Lung (tissue), 12 donors: Measurements from ENCODE around the gene ADAMTS8. TPM values are rescaled to one million over a fixed set of nuclear protein-coding genes. Genes with fewer than 3 reads are reported as not detected.
A peak's percentile ranks its signal among the peaks of the same experiment; 100 is the strongest.

ENCODE experiments used
- ATAC-seq: fragments of 200-7000 bp; cut with Tn5 transposase; one replicate; pipeline ENCODE4 v1.9.1; 2020; ENCODE audit warnings: moderate number of reproducible peaks; ENCODE audit not compliant: insufficient read depth, low FRiP score
- DNase-seq, 3 donors: peaks; one replicate each; pipeline ENCODE4 v3.0.0-alpha.2; 2013 to 2017
- H3K27ac ChIP-seq, 2 donors: one replicate each; pipeline ENCODE4 v1.5.1; 2013; ENCODE audit warnings: mild to moderate bottlenecking in 2 of 2, moderate library complexity in 2 of 2, control low read depth in 1 of 2, inconsistent platforms in 1 of 2, low read depth in 1 of 2, low read length in 1 of 2
- H3K27me3 ChIP-seq, 3 donors: one replicate each; pipeline ENCODE4 v1.5.1; 2013; ENCODE audit warnings: low read length in 2 of 3; ENCODE audit not compliant: control insufficient read depth in 3 of 3, insufficient read depth in 3 of 3
- H3K36me3 ChIP-seq, 4 donors: one replicate each; pipeline ENCODE4 v1.5.1; 2013; ENCODE audit warnings: low read length in 4 of 4, mild to moderate bottlenecking in 1 of 4, moderate library complexity in 1 of 4; ENCODE audit not compliant: control insufficient read depth in 4 of 4, insufficient read depth in 4 of 4
- H3K4me1 ChIP-seq, 5 donors: one replicate each; pipeline ENCODE4 v1.5.1; 2013; ENCODE audit warnings: low read length in 5 of 5, mild to moderate bottlenecking in 2 of 5, moderate library complexity in 1 of 5; ENCODE audit not compliant: control insufficient read depth in 5 of 5, insufficient read depth in 5 of 5
- H3K4me3 ChIP-seq: one replicate; pipeline ENCODE4 v1.5.1; 2013; ENCODE audit warnings: mild to moderate bottlenecking, control low read depth, moderate library complexity
- H3K9ac ChIP-seq, 2 donors: one replicate each; pipeline ENCODE4 v1.5.1; 2013; ENCODE audit warnings: low read length in 2 of 2, control low read depth in 1 of 2; ENCODE audit not compliant: insufficient read depth in 1 of 2
- H3K9me3 ChIP-seq, 4 donors: one replicate each; pipeline ENCODE4 v1.5.1; 2013; ENCODE audit warnings: low read length in 3 of 4, mild to moderate bottlenecking in 1 of 4, moderate library complexity in 1 of 4; ENCODE audit not compliant: control insufficient read depth in 4 of 4, insufficient read depth in 3 of 4
- WGBS, 2 donors: extraction: QIAGEN DNeasy Blood & Tissue Kit; methylation state at CpG; one replicate each; pipeline ENCODE4 v1.1.7; 2013; 5-methylcytosine and 5-hydroxymethylcytosine counted together
- polyA plus RNA-seq, 2 donors: library from polyadenylated mRNA; stranded (reverse); fragments of 200-250 nt; gene quantifications; one replicate each; pipeline ENCODE4 v1.2.1, GENCODE V29; 2013
- total RNA-seq, 2 donors: library from RNA; depleted of rRNA in 1 of 2; stranded (reverse); fragments of >200 nt in 1 of 2; gene quantifications; one replicate each; pipeline ENCODE4 v1.2.1, GENCODE V29; 2014 to 2021
- TF ChIP-seq, protein P1 (sequence below): IDR thresholded peaks from 2 replicates; pipeline ENCODE4 v1.5.1; 2012; ENCODE audit warnings: mild to moderate bottlenecking; ENCODE audit errors: control extremely low read depth, extremely low read depth
- donor health status: control.
- donor health status: control.
- donor health status: Bipolar disorder and iron deficiency.
- donor health status: healthy.
- donor health status: DM: yes; HTN: yes; CAD: no.

The ADAMTS8 gene
- total and polyA plus RNA-seq, 4 donors: 11.3 to 47.7 (median 22.1) TPM

DNA sequence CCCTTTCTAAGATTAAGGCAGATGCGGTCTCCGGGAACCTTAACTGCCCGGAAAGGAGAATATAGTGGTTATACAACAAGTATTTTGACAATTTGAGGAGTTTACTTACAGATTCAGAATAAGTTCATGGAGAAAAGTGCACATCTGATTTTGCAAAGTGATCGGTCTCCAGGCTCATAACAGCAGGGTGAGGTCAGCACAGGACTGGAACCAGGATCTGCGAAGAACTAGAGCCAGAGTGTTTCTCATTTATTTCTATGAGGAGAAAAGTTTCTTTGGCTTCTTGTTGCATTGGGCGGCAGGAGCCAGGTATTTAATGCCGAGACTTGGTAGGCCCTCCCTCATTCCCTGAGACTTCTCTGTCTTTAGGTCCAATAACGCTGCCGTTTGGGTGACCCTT lies 23.8 kb upstream of the ADAMTS8 start:
- Histone ChIP-seq H3K27ac (peak overlapping the region in 1 of 2 donors; percentile 92), H3K4me1 (peaks cover 8 to 62% (median 15%) of the 10 kb centered on the region in 5 donors), H3K9me3 (no peaks in the 10 kb centered on the region), H3K27me3 (no peaks in the 10 kb centered on the region), H3K9ac (peak overlapping the region in 1 of 2 donors; percentile 57), H3K4me3 (no peak overlapping the region), H3K36me3 (peaks cover 0 to 37% (median 4%) of the 10 kb centered on the region in 4 donors)
- no peak for DNase-seq
- 83 to 91% methylated on average over 9 of the region's 9 CpGs for WGBS, 2 donors
- TF ChIP-seq, protein P1, sequence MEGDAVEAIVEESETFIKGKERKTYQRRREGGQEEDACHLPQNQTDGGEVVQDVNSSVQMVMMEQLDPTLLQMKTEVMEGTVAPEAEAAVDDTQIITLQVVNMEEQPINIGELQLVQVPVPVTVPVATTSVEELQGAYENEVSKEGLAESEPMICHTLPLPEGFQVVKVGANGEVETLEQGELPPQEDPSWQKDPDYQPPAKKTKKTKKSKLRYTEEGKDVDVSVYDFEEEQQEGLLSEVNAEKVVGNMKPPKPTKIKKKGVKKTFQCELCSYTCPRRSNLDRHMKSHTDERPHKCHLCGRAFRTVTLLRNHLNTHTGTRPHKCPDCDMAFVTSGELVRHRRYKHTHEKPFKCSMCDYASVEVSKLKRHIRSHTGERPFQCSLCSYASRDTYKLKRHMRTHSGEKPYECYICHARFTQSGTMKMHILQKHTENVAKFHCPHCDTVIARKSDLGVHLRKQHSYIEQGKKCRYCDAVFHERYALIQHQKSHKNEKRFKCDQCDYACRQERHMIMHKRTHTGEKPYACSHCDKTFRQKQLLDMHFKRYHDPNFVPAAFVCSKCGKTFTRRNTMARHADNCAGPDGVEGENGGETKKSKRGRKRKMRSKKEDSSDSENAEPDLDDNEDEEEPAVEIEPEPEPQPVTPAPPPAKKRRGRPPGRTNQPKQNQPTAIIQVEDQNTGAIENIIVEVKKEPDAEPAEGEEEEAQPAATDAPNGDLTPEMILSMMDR: no peak
- ATAC-seq: no peak

DNA sequence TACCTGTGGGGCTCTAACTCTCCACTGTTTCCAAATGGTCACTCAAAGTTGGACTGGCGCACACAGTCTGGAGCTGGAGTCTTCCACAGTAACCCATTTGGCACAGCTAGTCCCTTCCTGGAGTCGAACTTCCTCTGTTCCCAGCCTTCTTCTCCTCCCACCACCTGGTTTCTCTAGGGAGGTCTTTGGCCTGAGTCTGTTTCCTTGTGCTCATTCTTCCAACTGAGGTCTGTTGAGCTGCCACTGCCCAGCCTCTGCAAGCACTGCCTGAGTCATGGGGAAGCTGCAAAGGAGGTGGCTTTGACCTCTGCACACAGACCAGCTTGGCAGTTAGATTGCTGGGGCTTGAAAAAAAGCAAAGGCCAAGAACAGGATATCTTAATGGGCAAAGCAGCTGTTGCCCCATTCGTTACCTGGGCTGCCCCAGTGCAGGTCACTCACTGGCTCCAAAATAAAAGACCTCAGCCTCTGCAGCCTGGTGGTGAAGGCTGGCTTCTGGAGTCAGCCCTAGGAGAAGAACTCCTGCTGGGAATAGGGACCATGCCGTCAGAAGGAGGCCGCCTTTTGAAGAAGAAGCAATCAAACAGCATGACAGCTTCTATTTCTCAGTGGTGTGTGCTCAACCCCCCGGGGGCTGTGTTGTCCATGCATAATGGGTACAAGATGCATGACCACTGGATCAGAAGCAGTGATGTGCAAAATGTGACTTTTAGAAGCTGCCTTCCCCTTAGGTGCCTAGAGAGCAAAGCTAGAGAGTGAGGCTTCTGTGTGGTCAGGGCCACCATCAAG lies 23.0 kb upstream of the ADAMTS8 start:
- H3K36me3 ChIP-seq: peaks cover 0 to 35% (median 3%) of the 10 kb centered on the region in 4 donors
- DNase-seq: peak in 1 of 3 donors; percentile 13
- H3K9ac ChIP-seq: peak overlapping the region in 1 of 2 donors; percentile 57
- TF ChIP-seq, protein P1: no peak
- no peaks in the 10 kb centered on the region for H3K27me3 ChIP-seq
- H3K9me3 ChIP-seq: no peaks in the 10 kb centered on the region
- H3K4me3 ChIP-seq: no peak overlapping the region
- ATAC-seq: no peak
- 72 to 77% methylated on average over 6 of the region's 6 CpGs for WGBS, 2 donors
- peaks cover 8 to 57% (median 13%) of the 10 kb centered on the region in 5 donors for H3K4me1 ChIP-seq
- peak overlapping the region; percentile 28 to 92 for H3K27ac ChIP-seq

DNA sequence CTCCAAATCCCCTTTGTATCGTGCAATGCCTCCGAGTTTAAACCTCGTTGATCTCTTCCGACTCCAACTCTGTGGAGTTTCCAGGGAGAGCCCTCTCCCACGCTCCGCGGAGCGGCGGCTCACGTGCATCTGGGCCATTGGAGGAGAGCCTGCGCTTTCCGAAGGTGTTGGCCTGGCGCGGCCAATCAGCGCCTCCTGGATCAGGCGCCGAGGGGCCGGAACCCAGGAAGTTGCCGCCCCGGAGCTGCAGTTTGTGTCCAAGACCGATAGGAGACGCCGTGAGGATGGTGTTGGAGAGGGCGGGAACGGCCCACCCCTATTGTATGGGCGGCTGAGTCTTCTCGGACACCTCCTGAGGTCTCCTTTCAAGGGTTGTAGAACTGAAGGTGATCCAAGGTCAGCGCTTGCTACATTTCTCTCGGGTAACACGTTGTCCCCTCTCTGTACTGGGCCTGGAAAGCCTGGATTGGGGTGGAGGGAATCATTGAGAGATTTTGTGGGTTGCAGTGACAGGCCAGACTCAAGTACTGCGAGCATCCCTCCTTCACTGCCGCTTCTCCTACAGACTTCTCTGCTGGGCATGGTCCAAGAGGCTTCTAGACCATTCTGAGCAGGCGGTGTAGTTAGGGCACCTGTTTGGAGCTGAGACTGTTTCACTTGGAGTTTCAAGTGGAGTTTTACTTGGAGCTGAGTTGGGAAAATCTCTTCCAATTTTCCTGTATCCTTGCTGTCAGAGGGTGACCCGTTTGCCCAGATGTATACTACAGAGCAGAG lies 21.8 kb upstream of the ADAMTS8 start:
- TF ChIP-seq, protein P1: no peak
- H3K36me3 ChIP-seq: peaks cover 0 to 35% (median 0%) of the 10 kb centered on the region in 4 donors
- H3K27ac ChIP-seq: peak overlapping the region; percentile 48 to 92
- ATAC-seq (peak; percentile 70), DNase-seq (peak; percentile 95 to 97 (median 96))
- WGBS, 2 donors: 27 to 28% methylated on average over 34 of the region's 34 CpGs
- peaks cover 3 to 47% (median 12%) of the 10 kb centered on the region in 5 donors for H3K4me1 ChIP-seq
- H3K27me3 ChIP-seq: no peaks in the 10 kb centered on the region
- H3K9me3 ChIP-seq: no peaks in the 10 kb centered on the region
- H3K9ac ChIP-seq: peak overlapping the region in 1 of 2 donors; percentile 46
- peak overlapping the region; percentile 42 for H3K4me3 ChIP-seq
